Measurements from ENCODE around the gene CALML4.

Gene CALML4

DNA sequence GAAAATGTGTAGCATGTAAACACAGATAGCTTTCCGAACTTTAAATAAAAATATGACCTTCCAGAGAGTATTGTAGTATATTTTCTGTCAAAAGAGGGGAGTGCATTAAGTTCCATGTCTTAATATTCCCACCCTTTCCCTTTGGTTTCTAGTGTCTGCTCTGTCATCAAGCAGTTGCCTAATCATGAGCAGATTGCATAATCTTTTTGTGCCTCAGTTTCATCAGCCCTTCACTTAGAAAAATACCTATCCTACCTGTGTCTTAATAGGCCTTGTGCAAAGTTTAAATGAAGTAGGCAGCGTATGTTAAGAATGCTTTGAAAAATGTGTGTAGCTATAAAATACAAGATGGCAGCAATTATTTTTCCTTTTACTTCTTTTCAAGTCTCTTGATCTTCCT is 52.8 kb downstream of the CALML4 start:
- H3K27me3 ChIP-seq (ENCODE audit: insufficient read depth, low read depth) = no peaks in the 10 kb centered on the region
- TF ChIP-seq, protein P1, sequence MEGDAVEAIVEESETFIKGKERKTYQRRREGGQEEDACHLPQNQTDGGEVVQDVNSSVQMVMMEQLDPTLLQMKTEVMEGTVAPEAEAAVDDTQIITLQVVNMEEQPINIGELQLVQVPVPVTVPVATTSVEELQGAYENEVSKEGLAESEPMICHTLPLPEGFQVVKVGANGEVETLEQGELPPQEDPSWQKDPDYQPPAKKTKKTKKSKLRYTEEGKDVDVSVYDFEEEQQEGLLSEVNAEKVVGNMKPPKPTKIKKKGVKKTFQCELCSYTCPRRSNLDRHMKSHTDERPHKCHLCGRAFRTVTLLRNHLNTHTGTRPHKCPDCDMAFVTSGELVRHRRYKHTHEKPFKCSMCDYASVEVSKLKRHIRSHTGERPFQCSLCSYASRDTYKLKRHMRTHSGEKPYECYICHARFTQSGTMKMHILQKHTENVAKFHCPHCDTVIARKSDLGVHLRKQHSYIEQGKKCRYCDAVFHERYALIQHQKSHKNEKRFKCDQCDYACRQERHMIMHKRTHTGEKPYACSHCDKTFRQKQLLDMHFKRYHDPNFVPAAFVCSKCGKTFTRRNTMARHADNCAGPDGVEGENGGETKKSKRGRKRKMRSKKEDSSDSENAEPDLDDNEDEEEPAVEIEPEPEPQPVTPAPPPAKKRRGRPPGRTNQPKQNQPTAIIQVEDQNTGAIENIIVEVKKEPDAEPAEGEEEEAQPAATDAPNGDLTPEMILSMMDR (conservative IDR thresholded peaks at IDR 0.05; ENCODE audit: low read depth, low read length) = no peak
- H3K79me2 ChIP-seq (ENCODE audit: insufficient read depth, low read depth) = no peaks in the 10 kb centered on the region

DNA sequence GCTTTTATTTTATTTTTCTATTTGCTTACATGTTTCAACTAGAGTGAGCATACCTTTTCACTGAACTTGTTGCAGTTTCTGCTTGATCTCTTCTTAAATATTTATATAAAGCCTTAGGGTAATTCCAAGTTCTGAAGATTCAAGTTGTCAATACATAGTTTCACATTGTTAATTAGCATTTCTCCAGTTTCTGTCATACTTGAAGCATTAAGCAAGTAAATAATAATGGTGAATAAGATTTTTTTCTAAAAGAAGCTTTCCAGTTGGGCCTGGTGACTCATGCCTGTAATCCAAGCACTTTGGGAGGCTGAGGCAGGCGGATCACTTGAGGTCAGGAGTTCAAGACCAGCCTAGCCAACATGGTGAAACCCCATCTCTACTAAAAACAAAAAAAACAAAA is 53.9 kb downstream of the CALML4 start:
- no peaks in the 10 kb centered on the region for H3K27me3 ChIP-seq (ENCODE audit: insufficient read depth, low read depth)
- H3K9ac ChIP-seq = no peak overlapping the region
- H3K4me1 ChIP-seq (ENCODE audit: low read depth, poor library complexity, severe bottlenecking) = peaks cover 25% of the 10 kb centered on the region
- H3K27ac ChIP-seq = no peak overlapping the region; the same call in 1 of the 2 replicates
- TF ChIP-seq, protein P1 (conservative IDR thresholded peaks at IDR 0.05; ENCODE audit: low read depth, low read length) = no peak
- H3K36me3 ChIP-seq (ENCODE audit: insufficient read depth) = 0 out of 2 replicates have a peak, but pooled peaks cover 4% of the 10 kb centered on the region
- no peak overlapping the region for H3K4me3 ChIP-seq (IDR thresholded peaks at IDR 0.05; ENCODE audit: insufficient read depth, low read depth, low read length)
- 0 out of 2 replicates have a peak, but pooled peaks cover 3% of the 10 kb centered on the region for H4K20me1 ChIP-seq (ENCODE audit: insufficient read depth)
- no peaks in the 10 kb centered on the region for H3K79me2 ChIP-seq (ENCODE audit: insufficient read depth, low read depth)
- H2AFZ ChIP-seq (ENCODE audit: low read depth) = no peak overlapping the region
- H3K4me2 ChIP-seq = no peak overlapping the region

More for the DNA sequence above, 52.8 kb downstream of the CALML4 start:
- Histone ChIP-seq H4K20me1 (ENCODE audit: insufficient read depth) (0 out of 2 replicates have a peak, but pooled peaks cover 3% of the 10 kb centered on the region), H3K4me3 (IDR thresholded peaks at IDR 0.05; ENCODE audit: insufficient read depth, low read depth, low read length) (no peak overlapping the region), H3K4me2 (no peak overlapping the region), H3K36me3 (ENCODE audit: insufficient read depth) (no peaks in the 10 kb centered on the region), H3K9ac (no peak overlapping the region), H3K27ac (no peak overlapping the region), H2AFZ (ENCODE audit: low read depth) (no peak overlapping the region), H3K4me1 (ENCODE audit: low read depth, poor library complexity, severe bottlenecking) (peaks cover 25% of the 10 kb centered on the region)

DNA sequence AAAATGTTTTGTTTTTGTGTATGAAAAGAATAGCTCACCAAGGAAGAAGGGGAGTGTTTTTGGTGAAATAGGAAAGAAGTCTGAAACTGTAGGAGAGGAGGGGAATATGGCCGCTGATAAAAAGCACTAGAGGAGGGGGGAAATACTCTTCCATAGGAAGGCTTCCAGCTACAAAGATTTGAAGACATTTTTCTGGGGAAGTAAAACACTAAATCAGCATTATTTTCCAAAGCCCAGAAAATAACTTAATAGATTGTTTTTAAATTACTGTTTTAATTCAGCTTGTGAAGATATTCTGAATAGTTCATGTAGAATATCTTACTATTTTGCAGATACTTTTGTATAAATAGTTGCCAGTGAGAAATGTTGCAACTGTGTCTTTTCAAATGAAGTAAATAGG is 54.9 kb downstream of the CALML4 start:
- H4K20me1 ChIP-seq (ENCODE audit: insufficient read depth) = 0 out of 2 replicates have a peak, but pooled peaks cover 3% of the 10 kb centered on the region

DNA sequence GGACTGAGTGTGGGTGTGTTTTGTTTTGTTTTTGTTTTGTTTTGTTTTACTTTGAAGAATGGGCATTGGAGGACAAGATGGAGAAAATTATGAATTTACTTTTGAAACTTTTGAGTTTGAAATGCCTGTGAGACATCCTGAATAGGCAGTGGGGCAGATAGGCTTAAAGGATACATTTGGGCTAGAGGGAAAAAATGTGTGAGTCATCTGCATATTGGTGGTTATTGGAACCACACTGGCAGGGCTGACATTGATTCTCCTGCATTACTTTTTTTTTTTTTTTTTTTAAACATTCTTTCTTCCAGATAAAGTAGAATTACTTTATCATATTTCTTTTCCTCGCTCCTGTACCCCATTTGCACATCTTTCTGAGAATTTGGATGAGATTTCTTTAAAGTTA is 56.1 kb downstream of the CALML4 start:
- Histone ChIP-seq H3K4me3 (IDR thresholded peaks at IDR 0.05; ENCODE audit: insufficient read depth, low read depth, low read length) (no peak overlapping the region), H3K79me2 (ENCODE audit: insufficient read depth, low read depth) (no peaks in the 10 kb centered on the region)

More for the DNA sequence above, 54.9 kb downstream of the CALML4 start:
- H3K27me3 ChIP-seq (ENCODE audit: insufficient read depth, low read depth) = no peaks in the 10 kb centered on the region
- H2AFZ ChIP-seq (ENCODE audit: low read depth) = no peak overlapping the region
- no peak overlapping the region for H3K4me2 ChIP-seq
- no peaks in the 10 kb centered on the region for H3K79me2 ChIP-seq (ENCODE audit: insufficient read depth, low read depth)
- H3K4me3 ChIP-seq (IDR thresholded peaks at IDR 0.05; ENCODE audit: insufficient read depth, low read depth, low read length) = no peak overlapping the region
- TF ChIP-seq, protein P1 (conservative IDR thresholded peaks at IDR 0.05; ENCODE audit: low read depth, low read length) = no peak
- no peak overlapping the region for H3K27ac ChIP-seq
- H3K4me1 ChIP-seq (ENCODE audit: low read depth, poor library complexity, severe bottlenecking) = peaks cover 25% of the 10 kb centered on the region
- 0 out of 2 replicates have a peak, but pooled peaks cover 4% of the 10 kb centered on the region for H3K36me3 ChIP-seq (ENCODE audit: insufficient read depth)
- no peak overlapping the region for H3K9ac ChIP-seq

More for the DNA sequence above, 56.1 kb downstream of the CALML4 start:
- TF ChIP-seq, protein P1 (conservative IDR thresholded peaks at IDR 0.05; ENCODE audit: low read depth, low read length) = no peak
- H3K4me1 ChIP-seq (ENCODE audit: low read depth, poor library complexity, severe bottlenecking) = peaks cover 25% of the 10 kb centered on the region
- no peak overlapping the region for H2AFZ ChIP-seq (ENCODE audit: low read depth)
- 0 out of 2 replicates have a peak, but pooled peaks cover 3% of the 10 kb centered on the region for H4K20me1 ChIP-seq (ENCODE audit: insufficient read depth)
- 0 out of 2 replicates have a peak, but pooled peaks cover 4% of the 10 kb centered on the region for H3K36me3 ChIP-seq (ENCODE audit: insufficient read depth)
- no peak overlapping the region for H3K27ac ChIP-seq
- no peaks in the 10 kb centered on the region for H3K27me3 ChIP-seq (ENCODE audit: insufficient read depth, low read depth)
- no peak overlapping the region for H3K4me2 ChIP-seq
- no peak overlapping the region for H3K9ac ChIP-seq

Measured in KMS-11 (cell line).